Muscle layer of duodenum (tissue), 2 donors: ENCODE data around the gene TAC4.

Experiments
- H3K27ac ChIP-seq: one replicate; pipeline ENCODE4 v1.7.0; 2013; ENCODE audit warnings: mild to moderate bottlenecking, low read length
- H3K27me3 ChIP-seq: one replicate; pipeline ENCODE4 v1.7.0; 2013; ENCODE audit warnings: low read depth, mild to moderate bottlenecking, control low read depth, low read length
- H3K36me3 ChIP-seq, 2 donors: one replicate each; pipeline ENCODE4 v1.7.0; 2013; ENCODE audit warnings: low read length in 2 of 2, control low read depth in 1 of 2, mild to moderate bottlenecking in 1 of 2; ENCODE audit not compliant: insufficient read depth in 2 of 2, control insufficient read depth in 1 of 2
- H3K4me1 ChIP-seq, 2 donors: one replicate each; pipeline ENCODE4 v1.7.0; 2013; ENCODE audit warnings: low read length in 2 of 2, mild to moderate bottlenecking in 2 of 2, control low read depth in 1 of 2, moderate library complexity in 1 of 2; ENCODE audit not compliant: insufficient read depth in 2 of 2, control insufficient read depth in 1 of 2
- H3K4me3 ChIP-seq, 2 donors: one replicate each; pipeline ENCODE4 v1.7.0; 2013; ENCODE audit warnings: low read length in 2 of 2, low read depth in 1 of 2, mild to moderate bottlenecking in 1 of 2
- H3K9me3 ChIP-seq, 2 donors: one replicate each; pipeline ENCODE4 v1.7.0; 2013; ENCODE audit warnings: low read length in 2 of 2, control low read depth in 1 of 2, mild to moderate bottlenecking in 1 of 2; ENCODE audit not compliant: control insufficient read depth in 1 of 2
- donor health status: healthy.

TAC4 gene

DNA sequence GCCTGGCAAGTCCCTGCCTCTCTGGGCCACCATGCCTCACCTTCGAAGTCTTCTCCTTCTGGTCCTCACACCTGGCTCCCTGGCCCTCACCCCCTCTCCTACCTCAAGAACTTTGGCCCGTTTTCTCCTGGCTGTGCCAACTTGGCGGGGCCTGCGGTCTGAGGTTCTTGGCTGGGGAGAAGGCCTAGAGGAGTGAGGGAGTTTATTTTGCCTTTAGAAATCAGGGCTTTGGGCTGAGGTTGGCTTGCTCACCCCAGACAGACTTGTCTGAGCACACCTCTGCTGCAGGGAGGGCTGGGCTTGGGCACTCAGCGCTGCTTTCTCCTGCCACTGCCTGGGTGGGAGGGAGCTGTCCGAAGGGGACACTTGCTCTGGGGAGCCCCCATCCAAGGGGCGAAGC is 23.3 kb upstream of the TAC4 start:
- no peaks in the 10 kb centered on the region for H3K36me3 ChIP-seq

DNA sequence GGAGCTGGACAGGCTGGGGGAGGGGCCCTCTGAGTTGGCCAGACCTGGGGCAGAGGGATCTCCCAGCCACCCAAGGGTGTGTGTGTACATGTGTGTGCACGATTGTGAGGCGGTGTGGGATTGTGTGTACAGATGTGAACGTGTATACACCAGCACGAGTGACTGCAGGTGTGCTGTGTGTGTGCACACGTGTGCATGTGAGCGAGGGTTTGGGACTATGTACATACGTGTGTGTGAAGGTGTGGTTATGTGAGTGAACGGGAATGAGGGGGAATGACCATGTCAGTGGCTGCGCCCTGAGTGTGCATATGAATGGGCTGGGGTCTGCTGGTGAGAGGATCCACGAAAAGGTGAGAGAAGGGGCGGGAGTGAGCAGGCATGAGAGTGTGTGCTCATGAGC is 22.4 kb upstream of the TAC4 start:
- Histone ChIP-seq H3K4me1 (no peaks in the 10 kb centered on the region), H3K36me3 (no peaks in the 10 kb centered on the region), H3K9me3 (no peaks in the 10 kb centered on the region), H3K4me3 (no peak overlapping the region), H3K27me3 (peaks cover 6% of the 10 kb centered on the region), H3K27ac (no peak overlapping the region)

More for the DNA sequence above, 23.3 kb upstream of the TAC4 start:
- H3K9me3 ChIP-seq, result no peaks in the 10 kb centered on the region
- H3K4me1 ChIP-seq, result no peaks in the 10 kb centered on the region
- no peak overlapping the region for H3K27ac ChIP-seq
- H3K4me3 ChIP-seq, result no peak overlapping the region
- peaks cover 7% of the 10 kb centered on the region for H3K27me3 ChIP-seq

DNA sequence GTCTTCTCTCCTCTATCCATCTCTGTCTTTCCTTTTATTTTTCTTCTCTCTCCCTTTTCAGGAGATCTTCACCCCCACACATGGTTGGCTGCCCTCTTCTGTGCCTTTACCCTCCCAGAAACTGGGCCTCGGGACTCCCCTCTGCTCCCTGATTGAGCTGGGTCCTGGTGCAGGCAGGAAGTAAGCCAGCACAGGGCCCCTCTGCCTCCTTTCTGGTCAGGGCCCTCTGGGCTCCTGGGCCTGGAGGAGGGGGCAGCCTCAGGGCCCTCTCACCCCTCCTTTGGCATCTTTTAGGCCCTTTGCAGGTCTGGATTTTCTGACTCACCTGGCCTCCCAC is 21.1 kb upstream of the TAC4 start:
- Histone ChIP-seq H3K36me3 (no peaks in the 10 kb centered on the region), H3K27me3 (peaks cover 3% of the 10 kb centered on the region), H3K27ac (no peak overlapping the region), H3K4me1 (no peaks in the 10 kb centered on the region), H3K4me3 (no peak overlapping the region), H3K9me3 (no peaks in the 10 kb centered on the region)

DNA sequence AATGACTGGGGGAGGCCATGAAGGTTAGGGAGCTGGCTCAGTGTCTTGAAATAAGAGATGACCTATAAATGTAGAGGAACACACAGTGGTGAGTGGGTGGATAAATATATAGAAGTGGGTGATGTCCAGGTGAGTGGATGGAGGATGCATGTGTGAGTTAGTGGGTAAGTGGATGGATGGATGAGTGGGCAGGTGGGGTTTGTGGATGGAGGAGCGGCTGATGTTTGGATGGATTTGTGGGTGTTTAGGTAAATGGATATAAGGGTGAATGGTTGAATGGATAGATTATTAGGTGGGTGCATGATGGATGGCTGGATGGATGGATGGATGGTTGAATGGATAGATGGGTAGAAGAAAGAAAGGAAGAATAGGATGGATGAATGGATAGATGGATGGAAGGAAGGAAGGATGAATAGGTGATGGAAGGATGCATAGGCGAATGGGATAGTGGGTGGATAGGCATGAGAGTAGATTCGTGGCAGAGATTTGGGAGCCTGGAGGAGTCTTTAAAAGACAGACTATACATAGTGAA is 19.1 kb upstream of the TAC4 start:
- Histone ChIP-seq H3K27me3 (peaks cover 3% of the 10 kb centered on the region), H3K4me3 (no peak overlapping the region), H3K4me1 (no peaks in the 10 kb centered on the region), H3K9me3 (no peaks in the 10 kb centered on the region), H3K27ac (no peak overlapping the region), H3K36me3 (no peaks in the 10 kb centered on the region)

DNA sequence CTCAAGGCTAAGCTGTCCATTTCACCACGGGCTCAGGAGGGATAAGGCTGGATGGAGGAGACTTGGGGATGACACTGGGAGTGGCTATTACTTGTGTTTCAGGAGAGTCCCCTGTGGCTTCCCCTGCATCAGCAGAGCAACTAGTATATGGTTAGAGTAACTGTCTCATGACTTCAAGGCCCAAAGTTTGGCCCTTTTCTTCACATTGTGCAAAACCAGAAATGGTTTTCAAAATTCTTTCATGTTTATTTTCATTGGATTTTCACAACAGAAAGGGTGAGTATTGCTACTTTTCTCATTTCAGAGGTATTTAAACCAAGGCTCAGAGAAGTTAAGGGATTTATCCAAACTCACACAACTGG is 18.1 kb upstream of the TAC4 start:
- Histone ChIP-seq H3K9me3 (no peaks in the 10 kb centered on the region), H3K27me3 (peaks cover 3% of the 10 kb centered on the region), H3K4me3 (no peak overlapping the region), H3K36me3 (no peaks in the 10 kb centered on the region), H3K4me1 (peaks cover 0 to 3% of the 10 kb centered on the region in 2 donors), H3K27ac (no peak overlapping the region)

DNA sequence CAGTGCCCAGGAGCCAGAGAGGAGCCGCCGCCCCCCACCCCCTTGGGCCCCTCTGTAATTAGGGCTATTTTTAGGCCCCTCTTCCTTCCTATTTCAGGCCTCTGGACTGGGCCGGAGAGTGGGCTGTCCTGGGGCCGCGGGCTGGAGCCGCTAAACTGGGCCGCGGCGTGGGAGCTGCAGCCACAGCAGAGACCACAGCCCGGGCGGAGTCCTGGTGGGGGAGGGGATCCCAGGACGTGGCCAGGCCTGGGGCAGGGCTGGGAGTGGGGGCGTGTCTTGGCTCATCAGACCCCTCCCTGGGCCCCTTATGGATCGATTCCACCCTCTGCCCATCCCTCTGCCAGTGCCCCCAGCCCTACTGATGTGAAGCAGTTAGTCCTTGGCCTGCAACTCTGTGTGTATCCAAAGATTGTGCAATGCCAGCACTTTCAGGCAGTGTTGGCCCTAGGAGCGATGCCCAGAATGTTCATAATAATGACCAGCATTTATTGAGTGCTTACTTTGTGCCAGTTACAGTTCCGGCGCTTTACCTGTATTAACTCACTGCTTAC is 15.0 kb upstream of the TAC4 start:
- H3K27me3 ChIP-seq, result no peaks in the 10 kb centered on the region
- no peaks in the 10 kb centered on the region for H3K9me3 ChIP-seq
- H3K4me1 ChIP-seq, result peaks cover 0 to 3% of the 10 kb centered on the region in 2 donors
- no peak overlapping the region for H3K27ac ChIP-seq
- no peak overlapping the region for H3K4me3 ChIP-seq
- H3K36me3 ChIP-seq, result no peaks in the 10 kb centered on the region

DNA sequence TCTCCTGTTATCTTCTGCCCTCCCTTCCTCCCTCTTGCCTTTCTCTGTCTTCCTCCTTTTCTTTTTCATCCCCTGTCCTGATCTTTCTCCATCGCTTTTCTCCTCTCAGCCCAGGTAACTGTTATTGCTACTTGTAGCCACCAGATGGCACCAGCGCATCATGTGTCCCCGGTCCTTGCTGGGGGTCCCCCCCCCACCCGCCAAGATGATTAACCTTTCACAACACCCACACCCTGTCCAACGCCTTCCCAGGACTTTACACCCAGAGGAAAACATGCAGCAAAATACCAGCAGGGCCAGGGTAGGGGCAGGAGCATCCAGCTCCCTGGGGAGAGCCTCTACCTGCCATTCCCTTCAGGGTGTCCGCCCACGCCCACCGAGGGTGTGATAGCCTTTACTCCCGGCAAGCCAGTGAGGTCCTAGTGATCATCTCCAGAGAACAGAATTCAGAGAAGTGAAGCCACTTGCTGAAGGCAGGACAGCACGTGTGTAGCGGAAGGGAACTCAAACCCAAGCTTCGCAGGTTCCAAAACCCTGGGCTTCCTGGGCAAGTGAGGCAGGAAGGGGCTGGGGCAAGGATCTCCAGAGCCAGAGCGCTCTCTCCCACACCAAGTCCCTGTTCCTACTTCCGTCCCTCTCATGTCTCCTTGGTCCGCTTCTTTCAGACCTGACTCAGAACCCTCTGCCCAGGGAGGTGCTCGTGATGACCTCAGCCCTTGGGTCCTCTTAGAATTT is 13.4 kb upstream of the TAC4 start:
- Histone ChIP-seq H3K9me3 (no peaks in the 10 kb centered on the region), H3K27ac (no peak overlapping the region), H3K27me3 (no peaks in the 10 kb centered on the region), H3K4me1 (peaks cover 0 to 3% of the 10 kb centered on the region in 2 donors), H3K36me3 (no peaks in the 10 kb centered on the region), H3K4me3 (no peak overlapping the region)

DNA sequence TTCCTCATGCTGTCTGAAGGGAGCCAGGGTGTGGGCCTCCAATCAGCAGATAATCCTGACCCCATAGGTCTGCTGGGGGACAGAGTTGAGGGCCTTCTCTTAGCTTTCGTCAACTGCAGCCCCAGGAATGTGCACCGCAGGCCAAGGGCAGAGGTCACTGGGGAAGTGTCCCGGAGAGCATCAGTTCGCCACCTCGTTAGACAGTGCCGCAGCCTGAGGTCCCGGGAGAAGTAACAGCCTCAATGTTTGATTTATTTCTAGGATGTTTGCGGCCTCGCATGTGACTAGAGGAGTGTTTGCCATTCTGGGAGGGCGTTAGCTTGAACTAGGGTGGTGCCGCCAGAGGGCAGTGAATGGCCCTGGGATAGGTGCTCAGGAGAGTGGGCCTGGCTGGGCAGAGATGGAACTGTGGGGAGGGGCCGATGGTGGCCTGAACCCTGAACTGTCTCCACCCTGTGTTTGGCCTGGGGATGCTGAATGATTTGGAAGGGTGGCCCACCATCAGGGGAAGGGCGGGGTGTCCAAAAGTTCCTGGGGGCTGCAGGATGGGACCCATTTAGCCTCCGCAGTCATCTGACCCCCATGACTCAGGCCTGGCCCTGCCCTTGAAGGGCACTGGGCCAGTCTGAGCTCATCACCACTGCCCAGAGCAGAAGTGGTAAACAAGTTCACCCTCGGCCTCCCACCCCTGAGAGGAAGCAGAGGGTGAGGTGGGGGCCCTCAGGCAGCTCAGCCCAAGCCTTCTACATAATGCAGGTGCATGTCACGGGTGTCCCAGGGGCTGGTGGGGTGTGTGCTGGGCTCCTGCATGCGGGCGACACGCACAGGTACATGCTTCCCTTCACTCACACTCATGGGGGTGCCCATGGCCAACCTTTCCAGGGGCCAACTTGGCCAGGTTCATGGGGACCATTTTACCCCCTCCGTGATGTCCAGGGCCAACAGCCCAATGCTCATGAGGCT is 12.4 kb upstream of the TAC4 start:
- no peaks in the 10 kb centered on the region for H3K9me3 ChIP-seq
- H3K4me1 ChIP-seq, result peaks cover 0 to 3% of the 10 kb centered on the region in 2 donors
- H3K27me3 ChIP-seq, result no peaks in the 10 kb centered on the region
- H3K27ac ChIP-seq, result no peak overlapping the region
- H3K4me3 ChIP-seq, result no peak overlapping the region
- no peaks in the 10 kb centered on the region for H3K36me3 ChIP-seq

DNA sequence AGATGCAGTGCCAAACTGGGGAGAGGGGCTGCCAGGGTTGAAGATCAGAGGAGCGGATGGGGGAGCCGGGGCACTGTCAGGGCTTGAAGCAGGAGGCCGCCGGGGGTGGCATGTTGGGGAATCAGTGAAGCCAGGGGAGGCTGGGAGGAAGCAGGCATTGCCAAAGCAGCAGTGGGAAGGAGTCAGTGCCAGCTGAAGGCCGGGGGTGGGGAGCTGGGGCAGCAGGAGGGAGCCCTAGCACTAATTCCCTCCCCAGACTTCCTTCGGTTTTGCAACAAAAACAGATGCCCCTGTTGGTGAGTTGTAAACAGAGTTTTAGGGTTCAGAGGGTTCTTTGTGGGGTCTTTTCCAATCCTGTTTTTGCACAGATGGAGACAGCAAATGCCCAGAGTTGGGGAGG is 10.9 kb upstream of the TAC4 start:
- Histone ChIP-seq H3K27ac (no peak overlapping the region), H3K4me3 (no peak overlapping the region), H3K9me3 (no peaks in the 10 kb centered on the region), H3K36me3 (no peaks in the 10 kb centered on the region), H3K27me3 (no peaks in the 10 kb centered on the region), H3K4me1 (peaks cover 0 to 3% of the 10 kb centered on the region in 2 donors)

DNA sequence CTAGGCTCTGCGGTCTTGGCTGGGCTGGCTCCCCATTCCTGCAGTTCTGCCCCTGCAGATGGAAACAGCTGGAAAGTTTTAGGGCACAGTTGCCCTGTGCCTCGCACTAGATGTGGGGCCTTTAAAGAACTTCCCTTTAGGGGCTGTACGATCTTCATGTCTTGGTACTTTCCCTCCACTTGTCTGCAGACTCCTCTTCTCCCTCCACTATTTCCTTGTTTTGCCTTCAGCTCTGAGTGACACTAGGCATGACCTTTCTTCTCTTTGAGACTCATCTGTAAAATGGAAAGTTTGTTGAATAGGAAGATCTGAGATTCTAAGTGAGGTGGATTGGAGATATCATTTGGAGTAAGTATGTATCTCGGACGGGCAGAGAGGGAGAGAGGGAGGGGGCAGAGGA is 6.3 kb upstream of the TAC4 start:
- Histone ChIP-seq H3K4me1 (peaks cover 0 to 6% of the 10 kb centered on the region in 2 donors), H3K9me3 (no peaks in the 10 kb centered on the region), H3K36me3 (no peaks in the 10 kb centered on the region), H3K27me3 (no peaks in the 10 kb centered on the region), H3K4me3 (no peak overlapping the region), H3K27ac (no peak overlapping the region)

DNA sequence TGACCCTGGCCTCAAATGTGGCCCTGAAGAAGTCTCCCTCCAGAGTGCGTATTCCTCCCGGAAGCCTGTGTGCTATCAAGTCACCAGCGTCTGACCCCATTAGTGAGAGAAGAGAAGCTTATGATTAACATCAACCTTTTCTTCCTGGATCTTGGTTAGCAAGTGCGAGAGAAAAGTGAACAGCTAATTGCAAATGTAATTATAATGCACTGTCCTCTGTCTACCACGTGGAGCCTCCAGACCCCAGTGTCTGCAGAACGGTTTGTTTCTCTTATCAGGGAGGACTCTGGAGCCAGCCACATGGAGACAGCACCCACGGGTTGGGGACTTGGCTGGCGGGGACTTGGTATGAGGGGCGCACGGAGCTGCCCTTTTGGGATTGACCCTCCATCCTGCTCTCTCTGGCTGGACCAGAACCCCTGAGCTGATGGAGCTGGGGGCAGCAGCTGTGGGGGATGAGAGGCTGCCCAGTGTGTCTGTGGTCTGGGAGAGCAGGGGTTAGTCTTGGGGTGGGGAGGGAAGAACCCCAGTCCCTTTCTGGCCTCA is 5.7 kb upstream of the TAC4 start:
- H3K27ac ChIP-seq, result no peak overlapping the region
- H3K36me3 ChIP-seq, result no peaks in the 10 kb centered on the region
- H3K4me3 ChIP-seq, result no peak overlapping the region
- H3K9me3 ChIP-seq, result no peaks in the 10 kb centered on the region
- H3K4me1 ChIP-seq, result peaks cover 0 to 6% of the 10 kb centered on the region in 2 donors
- no peaks in the 10 kb centered on the region for H3K27me3 ChIP-seq
